GM19324 (cell line): ENCODE data around the gene TMEM151A.
"Not testable (repeated sequence)": the region's sequence is repeated elsewhere in the genome, so short reads cannot be mapped to it uniquely, and the experiment has no call there.

ENCODE experiments used
- ATAC-seq: cut with Tn5 transposase; IDR thresholded peaks from one replicate; pipeline ENCODE4 v1.9.1; 2021; ENCODE audit warnings: mild to moderate bottlenecking, moderate library complexity; ENCODE audit not compliant: unreplicated experiment, low FRiP score

The TMEM151A gene

GRCh38 chr11:66320289-66320688, 28.6 kb downstream of the TMEM151A start:
- ATAC-seq, result not testable (repeated sequence)

GRCh38 chr11:66320748-66321147, 29.1 kb downstream of the TMEM151A start:
- ATAC-seq, result not testable (repeated sequence)

- ATAC-seq, result no peak
Observed at GRCh38 chr11:66321606-66322005, 29.9 kb downstream of the TMEM151A start.

GRCh38 chr11:66322732-66323427, 31.2 kb downstream of the TMEM151A start:
- no peak for ATAC-seq

DNA sequence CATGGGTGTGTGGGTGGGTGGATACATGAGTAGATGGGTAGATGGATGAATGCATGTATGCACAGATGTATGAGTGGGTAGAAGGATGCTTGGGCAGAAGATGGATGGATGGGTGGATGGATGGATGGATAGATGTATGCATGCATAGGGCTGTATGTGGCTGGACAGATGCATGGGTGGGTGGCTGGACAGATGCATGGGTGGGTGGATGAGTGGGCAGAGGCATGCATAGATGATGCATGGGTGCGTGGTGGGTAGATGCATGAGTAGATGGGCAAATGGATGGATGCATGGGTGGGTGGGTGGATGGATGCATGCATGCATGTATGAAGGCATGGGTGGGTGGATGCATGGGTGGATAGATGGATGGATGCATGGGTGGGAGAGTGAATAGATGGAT, 32.0 kb downstream of the TMEM151A start:
- ATAC-seq, result no peak

DNA sequence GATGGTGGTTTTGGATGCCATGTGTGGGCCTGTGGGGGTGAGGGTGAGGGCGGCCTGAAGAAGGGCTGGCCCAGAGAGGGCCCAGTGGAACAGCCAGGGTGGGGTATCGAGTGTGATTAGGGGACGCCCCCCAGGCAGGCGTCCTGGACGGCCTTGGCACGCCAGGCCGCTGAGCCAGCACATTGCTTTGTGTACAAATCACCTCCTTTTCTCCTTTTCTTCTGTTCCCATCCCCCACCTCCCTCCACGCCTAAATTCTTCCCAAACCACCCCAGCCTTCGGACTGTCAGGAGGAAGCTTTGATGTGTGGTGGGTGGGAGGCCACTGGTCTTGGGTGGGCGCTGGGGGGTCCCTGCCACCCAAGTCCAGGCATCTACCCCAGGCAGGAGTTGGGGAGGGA, 33.0 kb downstream of the TMEM151A start:
- no peak for ATAC-seq

DNA sequence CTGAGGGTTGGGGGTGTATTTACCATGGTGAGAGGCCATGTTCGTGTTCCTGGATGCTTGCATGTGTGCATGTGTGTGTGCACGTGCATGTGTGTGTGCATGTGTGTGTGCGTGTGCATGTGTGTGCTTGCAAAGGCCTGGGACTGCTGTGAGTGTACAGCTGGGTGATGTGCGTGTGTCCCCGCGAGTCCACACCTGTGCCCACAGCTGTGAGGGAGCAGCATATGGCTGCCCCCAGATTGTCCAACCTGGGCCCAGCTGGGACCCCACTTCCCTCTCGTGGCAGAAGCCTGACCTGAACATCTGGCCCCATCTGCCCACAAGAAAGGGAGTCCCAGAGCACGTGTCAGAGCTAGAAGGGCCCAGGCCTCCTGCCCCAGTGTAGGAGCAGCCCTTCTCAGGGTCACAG, 33.6 kb downstream of the TMEM151A start:
- ATAC-seq, result no peak

GRCh38 chr11:66326261-66327111, 34.8 kb downstream of the TMEM151A start:
- ATAC-seq, result no peak

- no peak for ATAC-seq
Observed at GRCh38 chr11:66327171-66328030, 35.7 kb downstream of the TMEM151A start.

GRCh38 chr11:66328031-66328301, 36.3 kb downstream of the TMEM151A start:
- no peak for ATAC-seq

DNA sequence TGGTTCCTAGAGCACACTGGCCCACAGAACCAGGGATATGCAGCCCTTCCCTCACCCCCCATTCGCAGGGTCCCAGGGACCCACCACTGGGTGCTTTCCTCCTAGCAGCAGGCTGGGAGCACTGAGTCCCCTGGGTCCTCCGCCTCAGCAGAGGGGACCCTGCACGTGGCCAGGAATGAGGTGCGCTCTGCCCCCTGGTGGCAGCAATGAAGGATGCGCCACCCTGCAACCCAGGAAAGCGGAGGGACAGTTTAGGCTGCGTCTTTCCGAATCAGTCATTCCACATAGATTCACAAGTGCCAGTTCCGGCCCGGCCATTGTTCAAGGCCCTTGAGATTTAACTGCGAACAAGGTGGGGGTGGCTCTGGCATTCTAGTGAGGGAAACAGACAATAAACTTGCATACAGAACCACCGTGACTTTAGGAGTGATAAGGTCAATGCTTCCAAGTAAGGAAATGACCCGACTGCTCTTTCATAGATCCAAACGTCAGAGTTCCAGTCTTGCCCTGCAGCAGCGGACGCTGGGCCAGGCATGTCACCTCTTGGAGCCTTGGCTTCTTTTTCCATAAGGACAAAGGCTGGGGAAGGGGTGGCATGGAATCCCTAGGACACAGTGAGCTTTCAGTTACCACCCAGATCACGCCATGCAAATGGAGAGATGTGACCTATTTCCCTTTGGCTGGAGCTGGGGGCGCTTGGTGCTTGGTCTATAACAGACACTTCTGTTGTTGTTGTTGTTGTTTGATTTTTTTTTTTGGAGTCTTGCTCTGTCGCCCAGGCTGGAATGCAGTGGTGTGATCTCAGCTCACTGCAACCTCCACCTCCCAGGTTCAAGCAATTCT, 36.8 kb downstream of the TMEM151A start:
- no peak for ATAC-seq

- no peak for ATAC-seq
Observed at GRCh38 chr11:66329165-66329673, 37.5 kb downstream of the TMEM151A start.

DNA sequence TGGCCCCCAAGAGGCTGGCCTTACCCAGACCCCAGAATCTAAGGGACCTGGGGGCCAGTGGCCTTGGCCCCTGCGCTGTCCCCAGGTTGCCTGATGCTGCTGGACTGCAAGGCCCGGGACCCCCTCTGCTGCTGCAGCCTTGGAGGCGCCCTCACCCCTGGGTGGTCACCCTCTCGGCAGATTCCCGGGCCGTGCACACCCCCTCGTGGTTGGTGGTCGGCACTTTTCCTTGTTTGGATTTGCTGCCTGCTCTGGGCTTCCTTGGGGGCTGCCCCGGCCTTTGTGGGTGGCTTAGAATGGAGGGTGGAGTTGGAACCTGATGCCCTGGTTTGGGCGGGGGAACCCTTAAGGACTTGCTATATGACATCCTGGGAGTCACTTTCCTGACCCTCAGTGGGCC, 39.2 kb downstream of the TMEM151A start:
- no peak for ATAC-seq

DNA sequence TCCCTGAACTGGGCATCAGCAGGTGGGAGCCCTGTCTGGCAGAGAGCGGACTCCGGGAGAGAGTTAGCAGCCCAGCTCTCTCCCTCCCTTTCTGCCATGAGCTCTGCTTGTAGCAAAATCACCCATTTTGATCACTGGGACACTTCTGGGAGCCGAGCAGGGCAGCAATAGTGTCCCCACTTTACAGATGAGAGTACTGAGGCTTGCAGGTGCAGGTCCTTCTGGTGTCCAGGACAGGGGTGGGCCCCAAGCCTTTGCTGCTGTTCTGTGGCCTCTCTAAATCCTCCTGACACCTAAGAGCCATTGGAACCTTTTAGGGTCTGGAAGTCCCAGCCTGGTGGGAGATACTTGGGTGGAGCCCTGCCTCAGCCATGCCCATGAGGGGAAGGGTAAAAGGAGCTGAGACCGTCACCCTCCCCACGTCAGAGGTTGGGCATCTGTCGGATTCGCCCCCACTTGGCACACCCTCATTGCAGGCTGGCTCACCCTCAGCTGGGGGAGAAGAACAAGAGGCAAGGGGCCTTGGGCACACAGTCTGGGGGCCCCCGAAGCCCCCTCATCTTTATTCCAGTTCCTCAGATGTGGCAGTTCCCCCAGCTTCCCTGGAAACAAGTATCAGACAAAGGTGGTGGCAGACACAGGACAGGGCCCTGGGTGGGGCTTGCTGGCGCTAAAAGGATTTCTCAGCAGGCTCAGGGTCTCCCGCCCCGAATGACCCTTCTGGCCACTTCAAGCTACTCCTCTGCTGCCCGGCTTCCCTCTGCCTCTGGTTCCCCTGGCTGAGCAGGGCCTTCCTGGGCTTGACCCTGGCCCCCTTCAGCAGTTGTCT, 40.1 kb downstream of the TMEM151A start:
- ATAC-seq, result no peak

DNA sequence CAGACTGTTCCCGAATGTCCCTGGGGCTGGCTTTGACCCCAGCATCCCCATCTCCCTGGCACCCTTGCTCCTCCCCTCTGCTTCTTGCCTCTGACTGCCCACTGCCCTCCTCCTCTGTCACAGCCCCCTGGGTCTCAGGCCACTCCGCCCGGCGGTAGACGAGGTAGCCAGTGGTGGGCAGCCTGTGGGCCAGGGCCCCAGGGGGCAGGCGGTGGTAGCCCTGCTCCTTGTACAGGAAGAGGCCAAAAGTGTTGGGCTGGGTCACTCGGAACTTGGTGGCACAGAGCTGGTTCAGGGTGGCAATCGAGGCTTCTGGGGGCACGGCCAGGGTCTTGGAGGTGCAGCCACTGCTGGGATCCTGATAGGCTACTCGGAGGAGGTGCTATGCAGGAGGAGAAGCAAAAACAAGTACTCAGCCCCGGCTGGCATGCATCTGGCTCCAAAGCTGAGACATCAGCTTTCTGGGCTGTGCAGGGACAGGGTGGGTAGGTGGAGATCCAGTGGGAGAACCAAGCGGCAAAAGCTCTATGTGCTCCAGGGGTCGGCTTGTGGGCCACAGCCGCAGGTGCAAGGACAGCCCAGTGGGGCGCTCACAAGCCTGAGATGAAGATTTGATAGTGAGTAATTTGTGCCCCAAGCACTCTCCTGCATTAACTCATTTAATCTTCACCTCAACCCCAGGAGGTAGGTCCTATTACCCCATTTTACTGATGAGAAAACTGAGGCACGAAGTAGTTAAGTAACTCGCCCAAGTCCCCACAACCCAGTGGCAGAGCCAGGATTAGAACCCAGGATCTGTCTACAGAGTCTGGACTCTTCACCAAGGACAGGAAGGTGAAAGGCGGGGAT, 40.9 kb downstream of the TMEM151A start:
- ATAC-seq, result no peak

DNA sequence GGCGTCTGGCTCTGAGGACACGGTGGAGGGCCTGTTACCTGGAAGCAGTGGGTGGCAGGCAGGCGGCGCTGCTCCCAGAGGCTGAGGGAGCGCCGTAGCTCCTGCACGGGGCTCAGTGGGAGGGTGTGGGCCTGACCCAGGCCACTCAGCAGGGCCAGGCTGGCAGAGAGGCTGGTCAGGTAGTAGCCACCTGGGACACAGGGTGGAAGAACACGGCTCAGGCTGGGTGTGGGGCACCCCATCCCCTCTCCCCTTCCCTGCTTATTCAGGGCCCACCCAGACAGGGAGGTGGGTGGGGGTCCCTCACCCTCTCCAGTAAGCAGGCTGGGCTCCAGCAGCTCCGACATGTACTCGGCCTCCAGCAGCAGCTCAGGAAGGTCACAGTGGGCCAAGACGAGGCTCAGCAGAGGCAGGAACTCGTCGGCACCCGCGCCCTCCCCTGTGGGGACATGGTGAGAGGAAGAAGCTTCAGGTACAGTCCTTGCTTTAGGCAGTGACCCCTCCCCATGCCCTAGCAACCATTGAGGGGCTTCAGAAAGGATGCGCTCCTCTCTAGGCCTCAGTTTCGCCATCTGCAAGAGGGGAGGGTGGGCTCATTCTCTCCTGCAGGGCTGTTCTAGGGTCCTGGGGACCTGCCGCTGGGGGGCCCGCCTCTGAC, 41.7 kb downstream of the TMEM151A start:
- no peak for ATAC-seq

DNA sequence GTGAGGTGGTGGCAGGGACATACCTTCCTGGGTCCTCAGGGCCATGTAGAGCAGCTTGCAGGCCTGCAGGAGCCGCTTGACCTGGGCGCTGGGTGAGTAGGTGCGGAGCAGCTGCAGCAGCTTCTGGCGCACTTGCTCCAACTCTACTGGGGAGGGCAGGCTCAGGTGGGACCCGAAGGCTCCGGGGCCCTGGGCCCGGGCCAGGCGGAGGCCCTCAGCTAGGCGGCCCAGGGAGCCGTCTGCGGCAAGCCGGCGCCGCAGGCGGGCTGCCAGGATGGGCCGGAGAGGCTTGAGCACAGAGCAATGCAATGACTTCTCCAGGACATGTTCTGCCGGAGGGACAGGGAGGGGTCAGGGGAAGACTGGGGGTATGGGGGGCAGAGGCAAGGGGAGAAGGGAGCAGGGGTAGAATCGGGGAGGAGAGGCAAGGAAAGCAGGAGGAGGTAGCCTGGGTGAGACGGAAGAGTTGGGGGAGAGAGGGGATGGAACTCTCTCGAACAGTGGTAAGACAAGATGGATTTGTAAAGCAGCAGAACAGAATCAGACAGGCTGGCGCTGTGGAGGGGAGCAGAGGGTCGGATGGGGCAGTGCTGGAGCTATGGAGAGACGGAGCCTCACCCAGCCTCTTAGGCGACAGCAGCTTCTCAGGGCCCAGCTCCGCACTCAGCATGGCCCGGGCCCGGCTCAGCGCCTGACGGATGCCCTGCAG, 42.4 kb downstream of the TMEM151A start:
- no peak for ATAC-seq
